ENCODE results near the gene RPL29. TPM values are rescaled to one million over a fixed set of nuclear protein-coding genes. Genes with fewer than 3 reads are reported as not detected.

RPL29 gene
- total RNA-seq, 1 donor from 2014 or later = 2,366 TPM

GRCh38 chr3:52029535-52029934 lies 33.8 kb upstream of the RPL29 start:
- DNase-seq (ENCODE audit: low read depth) = no peak
- Histone ChIP-seq H3K36me3 (ENCODE audit: control insufficient read depth, insufficient read depth, low read length) (no peaks in the 10 kb centered on the region), H3K27me3 (ENCODE audit: control insufficient read depth, insufficient read depth, low read length) (no peaks in the 10 kb centered on the region)

DNA sequence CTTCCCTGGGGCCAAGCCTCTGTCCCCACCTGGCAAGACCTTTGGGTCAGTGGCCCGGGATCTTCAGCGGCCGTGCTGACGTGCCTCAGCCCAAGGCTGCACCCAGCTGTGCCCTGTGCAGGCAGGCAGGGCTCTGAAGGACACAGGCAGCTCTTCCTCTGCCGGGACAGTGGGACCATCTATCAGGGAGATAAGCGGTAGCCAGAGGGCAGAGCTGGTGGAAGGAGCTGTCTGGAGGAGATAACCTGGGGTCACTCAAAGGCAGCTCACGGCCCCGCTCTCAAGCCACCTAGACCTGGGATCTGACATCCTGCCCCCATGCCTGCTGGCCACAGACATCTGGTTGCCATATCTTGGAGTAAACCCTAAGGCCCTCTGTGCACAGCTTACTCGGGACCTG lies 33.4 kb upstream of the RPL29 start:
- no peaks in the 10 kb centered on the region for H3K36me3 ChIP-seq (ENCODE audit: control insufficient read depth, insufficient read depth, low read length)
- H3K4me3 ChIP-seq (ENCODE audit: low read depth, low read length) = no peak overlapping the region
- TF ChIP-seq, protein P1, sequence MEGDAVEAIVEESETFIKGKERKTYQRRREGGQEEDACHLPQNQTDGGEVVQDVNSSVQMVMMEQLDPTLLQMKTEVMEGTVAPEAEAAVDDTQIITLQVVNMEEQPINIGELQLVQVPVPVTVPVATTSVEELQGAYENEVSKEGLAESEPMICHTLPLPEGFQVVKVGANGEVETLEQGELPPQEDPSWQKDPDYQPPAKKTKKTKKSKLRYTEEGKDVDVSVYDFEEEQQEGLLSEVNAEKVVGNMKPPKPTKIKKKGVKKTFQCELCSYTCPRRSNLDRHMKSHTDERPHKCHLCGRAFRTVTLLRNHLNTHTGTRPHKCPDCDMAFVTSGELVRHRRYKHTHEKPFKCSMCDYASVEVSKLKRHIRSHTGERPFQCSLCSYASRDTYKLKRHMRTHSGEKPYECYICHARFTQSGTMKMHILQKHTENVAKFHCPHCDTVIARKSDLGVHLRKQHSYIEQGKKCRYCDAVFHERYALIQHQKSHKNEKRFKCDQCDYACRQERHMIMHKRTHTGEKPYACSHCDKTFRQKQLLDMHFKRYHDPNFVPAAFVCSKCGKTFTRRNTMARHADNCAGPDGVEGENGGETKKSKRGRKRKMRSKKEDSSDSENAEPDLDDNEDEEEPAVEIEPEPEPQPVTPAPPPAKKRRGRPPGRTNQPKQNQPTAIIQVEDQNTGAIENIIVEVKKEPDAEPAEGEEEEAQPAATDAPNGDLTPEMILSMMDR (IDR thresholded peaks at IDR 0.05; ENCODE audit: insufficient read depth, low read length, poor library complexity, severe bottlenecking) = no peak
- no peak for DNase-seq (ENCODE audit: low read depth)
- no peaks in the 10 kb centered on the region for H3K27me3 ChIP-seq (ENCODE audit: control insufficient read depth, insufficient read depth, low read length)

More at GRCh38 chr3:52029535-52029934, 33.8 kb upstream of the RPL29 start:
- TF ChIP-seq, protein P1 (IDR thresholded peaks at IDR 0.05; ENCODE audit: insufficient read depth, low read length, poor library complexity, severe bottlenecking) = no peak
- no peak overlapping the region for H3K4me3 ChIP-seq (ENCODE audit: low read depth, low read length)

DNA sequence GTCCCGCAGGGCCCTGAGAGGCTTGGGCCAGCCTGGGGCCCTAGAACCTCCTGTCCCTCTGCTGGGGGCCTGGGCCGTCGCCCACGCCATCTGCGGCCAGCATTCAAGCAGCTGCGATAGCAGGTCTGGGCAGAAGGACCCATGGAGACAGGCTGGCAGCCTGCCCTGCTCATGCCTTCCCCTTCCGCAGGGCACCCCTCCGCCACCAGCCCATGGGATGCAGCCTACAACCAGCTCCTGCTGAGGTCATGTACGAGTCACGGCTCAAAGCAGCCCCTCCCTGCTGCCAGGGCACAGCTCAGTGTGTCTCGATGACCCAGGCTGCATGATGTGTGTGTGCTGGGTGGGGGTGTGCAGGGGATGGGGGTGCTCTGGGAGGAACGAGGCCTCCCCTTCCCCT lies 32.9 kb upstream of the RPL29 start:
- no peak overlapping the region for H3K4me3 ChIP-seq (ENCODE audit: low read depth, low read length)
- H3K36me3 ChIP-seq (ENCODE audit: control insufficient read depth, insufficient read depth, low read length) = no peaks in the 10 kb centered on the region
- DNase-seq (ENCODE audit: low read depth) = no peak
- TF ChIP-seq, protein P1 (IDR thresholded peaks at IDR 0.05; ENCODE audit: insufficient read depth, low read length, poor library complexity, severe bottlenecking) = no peak
- no peaks in the 10 kb centered on the region for H3K27me3 ChIP-seq (ENCODE audit: control insufficient read depth, insufficient read depth, low read length)

GRCh38 chr3:52026041-52026440 lies 30.3 kb upstream of the RPL29 start:
- no peak overlapping the region for H3K4me3 ChIP-seq (ENCODE audit: low read depth, low read length)
- DNase-seq (ENCODE audit: low read depth) = no peak
- TF ChIP-seq, protein P1 (IDR thresholded peaks at IDR 0.05; ENCODE audit: insufficient read depth, low read length, poor library complexity, severe bottlenecking) = no peak
- H3K27me3 ChIP-seq (ENCODE audit: control insufficient read depth, insufficient read depth, low read length) = no peaks in the 10 kb centered on the region
- no peaks in the 10 kb centered on the region for H3K36me3 ChIP-seq (ENCODE audit: control insufficient read depth, insufficient read depth, low read length)

- Histone ChIP-seq H3K4me3 (ENCODE audit: low read depth, low read length) (no peak overlapping the region), H3K36me3 (ENCODE audit: control insufficient read depth, insufficient read depth, low read length) (no peaks in the 10 kb centered on the region), H3K27me3 (ENCODE audit: control insufficient read depth, insufficient read depth, low read length) (no peaks in the 10 kb centered on the region)
- TF ChIP-seq, protein P1 (IDR thresholded peaks at IDR 0.05; ENCODE audit: insufficient read depth, low read length, poor library complexity, severe bottlenecking) = no peak
- no peak for DNase-seq (ENCODE audit: low read depth)
These were observed 29.8 kb upstream of the RPL29 start for GRCh38 chr3:52025453-52025852.

- DNase-seq (ENCODE audit: low read depth) = no peak
- no peak overlapping the region for H3K4me3 ChIP-seq (ENCODE audit: low read depth, low read length)
- TF ChIP-seq, protein P1 (IDR thresholded peaks at IDR 0.05; ENCODE audit: insufficient read depth, low read length, poor library complexity, severe bottlenecking) = no peak
These were observed 29.2 kb upstream of the RPL29 start for GRCh38 chr3:52024765-52025452.

More at GRCh38 chr3:52024765-52025452, 29.2 kb upstream of the RPL29 start:
- Histone ChIP-seq H3K27me3 (ENCODE audit: control insufficient read depth, insufficient read depth, low read length) (no peaks in the 10 kb centered on the region), H3K36me3 (ENCODE audit: control insufficient read depth, insufficient read depth, low read length) (no peaks in the 10 kb centered on the region)
